GM12878 (cell line): ENCODE measurements around the gene CYTIP. TPM values are rescaled to one million over a fixed set of nuclear protein-coding genes. Genes with fewer than 3 reads are reported as not detected.

Experiments used
- ATAC-seq: fragments of 200-7000 bp; cut with Tn5 transposase; 3 replicates; pipeline ENCODE4 v1.9.1; 2020; ENCODE audit warnings: mild to moderate bottlenecking, moderate library complexity
- BruUV-seq: library from RNA; stranded (reverse); fragments of 400-500 nt; replicated peaks from 2 replicates; lab custom pipeline; 2021; lab: Mats Ljungman, UMichigan
- CTCF ChIA-PET: fragments of 300-600 bp; sonication (Branson Sonifier 250); formaldehyde crosslinking; extraction: SDS; loops from one replicate; lab custom pipeline; 2021; ENCODE audit warnings: inconsistent platforms; lab: Yijun Ruan, JAX
- POLR2A ChIA-PET: fragments of 350-600 bp; formaldehyde crosslinking; extraction: SDS; loops from one replicate; lab custom pipeline; 2021; ENCODE audit warnings: inconsistent platforms; lab: Charles Lee
- RAD21 ChIA-PET: fragments of 300-600 bp; sonication (Branson Sonifier 250); formaldehyde crosslinking; loops from one replicate; lab custom pipeline; 2023; ENCODE audit warnings: antibody characterized with exemption; ENCODE audit not compliant: unreplicated experiment; lab: Charles Lee
- SMC1A ChIA-PET: fragments of 300-600 bp; sonication (Branson Sonifier 250); formaldehyde crosslinking; loops from one replicate; lab custom pipeline; 2023; ENCODE audit not compliant: unreplicated experiment, uncharacterized antibody; lab: Charles Lee
- DNase-seq: peaks from one replicate; pipeline ENCODE4 v3.0.0-alpha.2; 2011; ENCODE audit warnings: low read depth, low spot score
- FAIRE-seq: peaks from 3 replicates; lab custom pipeline; 2011; peaks lifted over from hg19 to GRCh38; lab: Jason Lieb, UNC
- H2AFZ ChIP-seq: 2 replicates; pipeline ENCODE4 v1.6.0; 2011; ENCODE audit warnings: low read depth, low read length, control low read depth; ENCODE audit not compliant: control insufficient read depth
- H3K27ac ChIP-seq: 2 replicates; pipeline ENCODE4 v1.5.1; 2011; ENCODE audit warnings: control low read depth; ENCODE audit not compliant: control insufficient read depth, insufficient read depth
- H3K27me3 ChIP-seq, 2 experiments: replicated peaks in 1 of 2; 2 replicates each; pipeline versions ENCODE4 v1.6.0 to v1.6.1; 2011; ENCODE audit warnings: low read length in 1 of 2; ENCODE audit not compliant: control insufficient read depth in 2 of 2, insufficient read depth in 2 of 2
- H3K36me3 ChIP-seq, 2 experiments: 2 replicates each; pipeline ENCODE4 v1.5.1; 2011; ENCODE audit warnings: low read length in 1 of 2; ENCODE audit not compliant: control insufficient read depth in 2 of 2, insufficient read depth in 2 of 2
- H3K4me1 ChIP-seq: 2 replicates; pipeline ENCODE4 v1.6.1; 2011; ENCODE audit warnings: mild to moderate bottlenecking, low read length, moderate library complexity, mixed read lengths; ENCODE audit not compliant: control insufficient read depth, insufficient read depth
- H3K4me2 ChIP-seq: 2 replicates; pipeline ENCODE4 v1.6.0; 2011; ENCODE audit warnings: control low read depth; ENCODE audit not compliant: control insufficient read depth, insufficient read depth
- H3K4me3 ChIP-seq: fragments of 200-600 bp; sonication (generic); 2 replicates; pipeline ENCODE4 v1.5.1; 2016
- H3K79me2 ChIP-seq: 2 replicates; pipeline ENCODE4 v1.6.0; 2011; ENCODE audit warnings: low read length; ENCODE audit not compliant: control insufficient read depth, insufficient read depth
- H3K9ac ChIP-seq: 2 replicates; pipeline ENCODE4 v1.8.0; 2011; ENCODE audit warnings: low read length, control low read depth, mixed read lengths; ENCODE audit not compliant: control insufficient read depth, insufficient read depth
- H3K9me3 ChIP-seq: replicated peaks from 3 replicates; pipeline ENCODE4 v1.5.1; 2011; ENCODE audit warnings: mild to moderate bottlenecking, low read length; ENCODE audit not compliant: control insufficient read depth, insufficient read depth
- H4K20me1 ChIP-seq: 2 replicates; pipeline ENCODE4 v1.6.0; 2011; ENCODE audit not compliant: control insufficient read depth, insufficient read depth
- BMI1 ChIP-seq: fragments of 450-650 bp; IDR thresholded peaks from 2 replicates; pipeline ENCODE4 v1.6.1; 2016; ENCODE audit warnings: mild to moderate bottlenecking, moderate library complexity, borderline replicate concordance
- USF1 ChIP-seq: IDR thresholded peaks from 2 replicates; pipeline ENCODE4 v1.6.1; 2011; ENCODE audit warnings: borderline replicate concordance, low read depth, mild to moderate bottlenecking, moderate library complexity, mixed read lengths, low read length; ENCODE audit not compliant: insufficient read depth; ENCODE audit errors: extremely low read length
- ZNF687 ChIP-seq: fragments of 450-650 bp; IDR thresholded peaks from 2 replicates; pipeline ENCODE4 v1.6.1; 2017; ENCODE audit warnings: mild to moderate bottlenecking, moderate library complexity
- WGBS: methylation state at CpG from one replicate; pipeline ENCODE4 v1.1.6; 2016; ENCODE audit warnings: low lambda C conversion rate; ENCODE audit not compliant: insufficient replicate concordance, insufficient coverage; ENCODE audit errors: missing lambda C conversion rate; 5-methylcytosine and 5-hydroxymethylcytosine counted together
- in situ Hi-C: fragments of 300-500 bp; cut with MboI; formaldehyde crosslinking; loops from 9 replicates; pipeline ENCODE4 v1.14.3; 2018; ENCODE audit warnings: mixed read lengths
- intact Hi-C: fragments of 100-400 bp; cut with micrococcal nuclease; formaldehyde crosslinking; loops from one replicate; pipeline ENCODE4 v1.14.2; 2022; ENCODE audit not compliant: unreplicated experiment
- polyA plus RNA-seq, 11 experiments: library from polyadenylated mRNA; depleted of rRNA in 4 of 11; unstranded in 6 of 11; stranded (reverse) in 5 of 11; fragments of >200 nt; fragmentation: Nextera tagmentation in 4 of 11; fragmentation: Illumina TruSeq in 1 of 11; extraction: Ambion mirVana in 4 of 11; extraction: Trizol in 1 of 11; gene quantifications; 1 replicate in 1 of 11; 2 replicates in 10 of 11; pipeline versions ENCODE4 v1.2.1 to v1.2.3, GENCODE V29; 2011 to 2016; ENCODE audit warnings: inconsistent platforms in 2 of 11, missing spikeins in 2 of 11, low read depth in 1 of 11
- total RNA-seq, 4 experiments: library from RNA; depleted of rRNA in 3 of 4; stranded (reverse); fragments of >200 nt in 3 of 4; fragmentation: Illumina TruSeq in 1 of 4; extraction: Trizol in 1 of 4; gene quantifications; 2 replicates each; pipeline versions ENCODE4 v1.2.1 to v1.2.3, GENCODE V29; 2013 to 2021

The CYTIP gene
- total and polyA plus RNA-seq, 10 of the 15 experiments (the other 5 are each of a cell fraction or from before 2014, with no cell fraction given) = 55.1 to 178 (median 73.4) TPM

- intact Hi-C loops (no loop called here), in situ Hi-C loops (no loop called here)
- WGBS = 54% methylated on average over 3 of the region's 3 CpGs
- RAD21 ChIA-PET = interaction anchor here (0.8 to 8.1 kb wide), 6 partner anchors 17 to 223 kb away, joined by 3 to 81 read pairs (median 4); no protein-coding TSS in a partner anchor
- SMC1A ChIA-PET = interaction anchor here (0.7 to 10.9 kb wide), 7 partner anchors 8 to 184 kb away, joined by 3 to 165 read pairs (median 16); partner anchors contain the start of gene ERMN
- Histone ChIP-seq H3K4me2 (no peak overlapping the region), H3K36me3 (no peaks in the 10 kb centered on the region), H3K4me1 (no peaks in the 10 kb centered on the region), H3K79me2 (no peaks in the 10 kb centered on the region), H3K9me3 (no peaks in the 10 kb centered on the region), H3K9ac (no peak overlapping the region), H3K4me3 (no peak overlapping the region), H4K20me1 (no peaks in the 10 kb centered on the region), H3K27ac (no peak overlapping the region), H3K27me3 (no peaks in the 10 kb centered on the region), H2AFZ (no peak overlapping the region)
- FAIRE-seq (no peak), DNase-seq (no peak), ATAC-seq (no peak)
- no TSS peak for BruUV-seq
- POLR2A ChIA-PET = interaction anchor here (0.5 kb wide), 1 partner anchor 9 kb away, joined by 3 read pairs; no protein-coding TSS in a partner anchor
- CTCF ChIA-PET = interaction anchor here (1.2 to 10.9 kb wide), 6 partner anchors 8 to 184 kb away, joined by 3 to 174 read pairs (median 16); partner anchors contain the start of gene ERMN
- TF ChIP-seq ZNF687 (no peak), USF1 (no peak), BMI1 (no peak)
Observed at GRCh38 chr2:157487747-157488146, 43.9 kb upstream of the CYTIP start.
